CD4-positive, alpha-beta memory T cell (primary cell): Measurements from ENCODE around the gene ARRDC3. TPM values are rescaled to one million over a fixed set of nuclear protein-coding genes. Genes with fewer than 3 reads are reported as not detected.
A peak's percentile ranks its signal among the peaks of the same experiment; 100 is the strongest.

ENCODE experiments used
- CTCF ChIA-PET: fragments of 350-600 bp; sonication (Branson Sonifier 250); formaldehyde crosslinking; loops from one replicate; lab custom pipeline; 2021; ENCODE audit warnings: inconsistent platforms; ENCODE audit not compliant: partially characterized antibody; lab: Charles Lee
- POLR2A ChIA-PET: fragments of 350-600 bp; sonication (Branson Sonifier 250); formaldehyde crosslinking; loops from one replicate; lab custom pipeline; 2021; ENCODE audit not compliant: partially characterized antibody; lab: Charles Lee
- DNase-seq, 5 donors: peaks; one replicate each; pipeline versions ENCODE4 v3.0.0 to v3.0.0-alpha.2; 2020 to 2022; ENCODE audit warnings: mixed read lengths in 1 of 5
- H3K27ac ChIP-seq: one replicate; pipeline ENCODE4 v1.7.0; 2013; ENCODE audit warnings: low read depth, low read length
- H3K27me3 ChIP-seq: 2 replicates; pipeline ENCODE4 v1.7.0; 2013; ENCODE audit warnings: mild to moderate bottlenecking, low read length, moderate library complexity; ENCODE audit not compliant: insufficient read depth
- H3K36me3 ChIP-seq: 2 replicates; pipeline ENCODE4 v1.7.0; 2013; ENCODE audit warnings: mild to moderate bottlenecking, low read length, moderate library complexity; ENCODE audit not compliant: insufficient read depth
- H3K4me1 ChIP-seq: 2 replicates; pipeline ENCODE4 v1.7.0; 2013; ENCODE audit warnings: mild to moderate bottlenecking, low read length, moderate library complexity; ENCODE audit not compliant: insufficient read depth
- H3K4me3 ChIP-seq, 2 donors: one replicate each; pipeline ENCODE4 v1.7.0; 2013; ENCODE audit warnings: low read length in 2 of 2, mild to moderate bottlenecking in 1 of 2
- H3K9me3 ChIP-seq, 2 donors: one replicate each; pipeline ENCODE4 v1.7.0; 2013; ENCODE audit warnings: low read length in 2 of 2, control low read depth in 1 of 2; ENCODE audit not compliant: control insufficient read depth in 1 of 2
- H3K27ac Mint-ChIP-seq, 7 donors: one replicate each; pipeline ENCODE4 v1.8.0; 2020 to 2021; ENCODE audit warnings: mixed read lengths in 7 of 7, mild to moderate bottlenecking in 6 of 7, inconsistent platforms in 3 of 7, moderate library complexity in 3 of 7
- H3K27me3 Mint-ChIP-seq, 2 donors: one replicate each; pipeline ENCODE4 v1.8.0; 2020 to 2021; ENCODE audit warnings: mixed read lengths in 2 of 2
- H3K36me3 Mint-ChIP-seq, 2 donors: one replicate each; pipeline ENCODE4 v1.8.0; 2020 to 2021; ENCODE audit warnings: mixed read lengths in 2 of 2, inconsistent platforms in 1 of 2, mild to moderate bottlenecking in 1 of 2
- H3K4me1 Mint-ChIP-seq, 4 donors: one replicate each; pipeline ENCODE4 v1.8.0; 2020 to 2021; ENCODE audit warnings: mixed read lengths in 4 of 4, mild to moderate bottlenecking in 1 of 4
- H3K4me3 Mint-ChIP-seq, 8 donors: one replicate each; pipeline ENCODE4 v1.8.0; 2020 to 2021; ENCODE audit warnings: mixed read lengths in 8 of 8, mild to moderate bottlenecking in 7 of 8, moderate library complexity in 6 of 8, inconsistent platforms in 3 of 8
- H3K9me3 Mint-ChIP-seq, 8 donors: one replicate each; pipeline ENCODE4 v1.8.0; 2020 to 2021; ENCODE audit warnings: mixed read lengths in 8 of 8, mild to moderate bottlenecking in 5 of 8, inconsistent platforms in 3 of 8, moderate library complexity in 1 of 8
- intact Hi-C: fragments of 100-400 bp; cut with micrococcal nuclease; formaldehyde crosslinking; loops from one replicate; pipeline ENCODE4 v1.15.1; 2023
- polyA plus RNA-seq, 2 donors: library from polyadenylated mRNA; unstranded; fragments of 300-500 nt; fragmentation: Illumina TruSeq; gene quantifications; one replicate each; pipeline ENCODE4 v1.2.3, GENCODE V29; 2021
- total RNA-seq, 2 experiments: library from RNA; stranded (reverse); gene quantifications; one replicate each; pipeline ENCODE4 v1.2.3, GENCODE V29; 2021

Gene ARRDC3
- total and polyA plus RNA-seq, 4 experiments from 2014 or later, result 46.7 to 130 (median 95.0) TPM

DNA sequence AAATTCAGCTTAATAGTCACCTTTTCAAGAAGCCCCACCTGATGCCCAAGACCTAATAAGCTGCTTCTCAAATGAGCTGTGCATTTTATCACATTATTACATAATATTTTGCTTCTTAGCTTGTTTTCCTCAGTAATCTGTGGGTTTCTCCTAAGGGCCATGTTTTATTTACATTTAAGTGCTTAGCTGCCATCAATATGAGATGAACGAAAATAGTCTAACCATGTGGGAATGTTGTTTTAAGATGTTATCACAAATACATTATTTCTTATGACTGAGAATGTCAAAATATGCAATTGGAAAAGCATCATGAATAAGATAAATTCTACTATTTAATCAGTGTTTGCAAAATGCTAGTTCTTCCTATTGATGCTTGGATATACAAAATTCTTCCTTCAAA is 10.1 kb downstream of the ARRDC3 start:
- intact Hi-C loops, result no loop called here

DNA sequence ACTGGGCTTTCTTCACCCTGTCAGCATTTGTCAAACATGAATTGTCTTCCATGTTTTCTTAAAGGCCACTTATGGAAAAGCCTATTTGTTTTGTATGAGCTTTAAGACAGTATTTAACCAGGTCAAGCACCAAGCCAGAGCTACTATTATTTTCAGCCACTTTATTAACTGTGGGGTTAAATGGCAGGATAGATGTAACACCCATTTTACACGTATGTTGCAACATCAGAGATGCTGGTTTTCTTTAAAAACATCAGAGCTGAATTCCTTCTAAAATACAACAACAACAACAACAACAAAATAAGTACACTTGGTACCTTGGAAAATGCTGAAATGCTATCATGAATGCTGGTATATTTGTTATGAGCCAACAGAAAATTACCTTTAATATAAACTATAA is 13.6 kb downstream of the ARRDC3 start:
- Histone ChIP-seq H3K4me1 (no peaks in the 10 kb centered on the region), H3K9me3 (no peaks in the 10 kb centered on the region), H3K27ac (no peak overlapping the region), H3K27me3 (no peaks in the 10 kb centered on the region), H3K36me3 (peaks cover 54% of the 10 kb centered on the region), H3K4me3 (no peak overlapping the region)
- Mint-ChIP-seq H3K4me1 (peaks cover 10 to 34% (median 17%) of the 10 kb centered on the region in 4 donors), H3K4me3 (no peak overlapping the region), H3K36me3 (peaks cover 44 to 64% of the 10 kb centered on the region in 2 donors), H3K27ac (peak overlapping the region in 1 of 7 donors; percentile 22), H3K27me3 (no peaks in the 10 kb centered on the region), H3K9me3 (no peaks in the 10 kb centered on the region)
- intact Hi-C loops, result no loop called here
- POLR2A ChIA-PET, result interaction anchor here (1.2 to 7.5 kb wide), 3 partner anchors 9 to 14 kb away, joined by 5 to 94 read pairs (median 47); partner anchors contain the start of gene ARRDC3
- DNase-seq, result no peak
- CTCF ChIA-PET, result interaction anchor here (1.1 to 2.3 kb wide), 3 partner anchors 15 to 143 kb away, joined by 3 to 11 read pairs (median 8); no protein-coding TSS in a partner anchor

More for the DNA sequence above, 10.1 kb downstream of the ARRDC3 start:
- POLR2A ChIA-PET, result interaction anchor here (0.9 to 7.5 kb wide), 3 partner anchors 10 to 11 kb away, joined by 3 to 94 read pairs (median 4); partner anchors contain the start of gene ARRDC3
- Mint-ChIP-seq H3K4me3 (no peak overlapping the region), H3K36me3 (peaks cover 64 to 79% of the 10 kb centered on the region in 2 donors), H3K9me3 (no peaks in the 10 kb centered on the region), H3K4me1 (peaks cover 17 to 51% (median 30%) of the 10 kb centered on the region in 4 donors), H3K27ac (peak overlapping the region in 5 of 7 donors; percentile 10 to 79 (median 59)), H3K27me3 (no peaks in the 10 kb centered on the region)
- Histone ChIP-seq H3K4me1 (peaks cover 30% of the 10 kb centered on the region), H3K36me3 (peaks cover 86% of the 10 kb centered on the region), H3K27ac (no peak overlapping the region), H3K9me3 (no peaks in the 10 kb centered on the region), H3K27me3 (no peaks in the 10 kb centered on the region), H3K4me3 (no peak overlapping the region)
- CTCF ChIA-PET, result interaction anchor here (0.9 to 1.2 kb wide), 2 partner anchors 14 to 147 kb away, joined by 3 to 5 read pairs; no protein-coding TSS in a partner anchor
- DNase-seq, result no peak

DNA sequence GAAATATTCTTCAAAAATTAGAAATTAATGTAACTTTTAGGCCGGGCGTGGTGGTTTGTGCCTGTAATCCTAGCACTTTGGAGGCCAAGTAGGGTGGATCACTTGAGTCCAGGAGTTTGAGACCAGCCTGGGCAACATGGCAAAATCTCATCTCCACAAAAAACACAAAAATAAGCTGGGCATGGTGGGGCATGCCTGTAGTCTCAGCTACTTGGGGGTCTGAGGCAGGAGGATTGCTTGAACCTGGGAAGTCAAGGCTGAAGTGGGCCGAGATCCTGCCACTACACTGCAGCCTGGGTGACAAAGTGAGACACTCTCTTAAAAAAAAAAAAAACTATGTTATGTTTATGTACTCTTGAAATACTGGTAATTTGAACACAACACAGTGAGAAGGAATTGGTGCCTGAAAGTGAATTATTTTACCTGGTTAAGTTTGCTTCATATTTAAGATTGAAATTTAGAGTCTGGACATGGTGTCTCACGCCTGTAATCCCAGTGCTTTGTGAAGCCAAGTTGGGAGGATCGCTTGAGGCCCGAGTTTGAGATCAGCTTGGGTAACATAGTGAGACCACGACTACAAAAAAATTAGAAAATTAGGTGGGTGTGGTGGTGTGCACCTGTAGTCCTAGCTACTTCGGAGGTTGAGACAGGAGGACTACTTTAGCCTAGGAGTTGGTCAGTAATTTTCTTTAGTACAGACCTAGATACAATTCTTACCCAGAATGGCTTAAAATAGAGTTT is 15.0 kb downstream of the ARRDC3 start:
- Mint-ChIP-seq H3K27ac (peak overlapping the region in 1 of 7 donors; percentile 46), H3K4me3 (no peak overlapping the region), H3K4me1 (peaks cover 8 to 27% (median 12%) of the 10 kb centered on the region in 4 donors), H3K9me3 (no peaks in the 10 kb centered on the region), H3K36me3 (peaks cover 34 to 51% of the 10 kb centered on the region in 2 donors), H3K27me3 (no peaks in the 10 kb centered on the region)
- ChIA-PET CTCF (no interaction called here), POLR2A (interaction anchor here (0.8 to 7.1 kb wide), 6 partner anchors 10 to 58 kb away, joined by 3 to 47 read pairs (median 4); partner anchors contain the start of gene ARRDC3)
- no peaks in the 10 kb centered on the region for H3K27me3 ChIP-seq
- DNase-seq, result no peak
- intact Hi-C loops, result no loop called here
- H3K4me3 ChIP-seq, result no peak overlapping the region
- H3K36me3 ChIP-seq, result peaks cover 42% of the 10 kb centered on the region
- H3K4me1 ChIP-seq, result no peaks in the 10 kb centered on the region
- no peak overlapping the region for H3K27ac ChIP-seq
- H3K9me3 ChIP-seq, result no peaks in the 10 kb centered on the region

DNA sequence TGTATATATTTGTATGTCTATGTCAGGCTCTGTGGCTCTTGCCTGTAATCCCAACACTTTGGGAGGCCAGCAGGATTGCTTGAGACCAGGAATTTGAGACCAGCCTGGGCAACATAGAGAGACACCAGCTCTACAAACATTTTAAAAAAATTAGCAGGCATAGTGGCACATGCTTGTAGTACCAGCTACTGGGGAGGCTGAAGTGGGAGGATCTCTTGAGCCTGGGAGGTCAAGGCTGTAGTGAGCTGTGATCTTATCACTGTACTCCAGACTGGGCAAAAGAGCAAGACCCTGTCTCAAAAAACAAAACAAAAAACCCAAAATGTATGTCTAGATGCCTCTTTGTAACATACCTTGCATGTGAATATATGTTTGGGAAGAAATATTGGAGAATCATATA is 15.8 kb downstream of the ARRDC3 start:
- H3K4me1 ChIP-seq, result no peaks in the 10 kb centered on the region
- peaks cover 36% of the 10 kb centered on the region for H3K36me3 ChIP-seq
- intact Hi-C loops, result no loop called here
- Mint-ChIP-seq H3K9me3 (peaks cover 0 to 1% (median 0%) of the 10 kb centered on the region in 8 donors), H3K27ac (peak overlapping the region in 2 of 7 donors; percentile 30 to 35), H3K27me3 (no peaks in the 10 kb centered on the region), H3K4me1 (peaks cover 5 to 22% (median 11%) of the 10 kb centered on the region in 4 donors), H3K4me3 (no peak overlapping the region), H3K36me3 (peaks cover 29 to 45% of the 10 kb centered on the region in 2 donors)
- POLR2A ChIA-PET, result interaction anchor here (0.8 to 7.1 kb wide), 7 partner anchors 11 to 87 kb away, joined by 3 to 47 read pairs (median 4); partner anchors contain the start of gene ARRDC3
- no peak for DNase-seq
- CTCF ChIA-PET, result interaction anchor here (1.0 to 1.3 kb wide), 3 partner anchors 19 to 142 kb away, joined by 3 to 5 read pairs (median 3); no protein-coding TSS in a partner anchor
- H3K27me3 ChIP-seq, result no peaks in the 10 kb centered on the region
- H3K9me3 ChIP-seq, result no peaks in the 10 kb centered on the region
- H3K4me3 ChIP-seq, result no peak overlapping the region
- H3K27ac ChIP-seq, result no peak overlapping the region

DNA sequence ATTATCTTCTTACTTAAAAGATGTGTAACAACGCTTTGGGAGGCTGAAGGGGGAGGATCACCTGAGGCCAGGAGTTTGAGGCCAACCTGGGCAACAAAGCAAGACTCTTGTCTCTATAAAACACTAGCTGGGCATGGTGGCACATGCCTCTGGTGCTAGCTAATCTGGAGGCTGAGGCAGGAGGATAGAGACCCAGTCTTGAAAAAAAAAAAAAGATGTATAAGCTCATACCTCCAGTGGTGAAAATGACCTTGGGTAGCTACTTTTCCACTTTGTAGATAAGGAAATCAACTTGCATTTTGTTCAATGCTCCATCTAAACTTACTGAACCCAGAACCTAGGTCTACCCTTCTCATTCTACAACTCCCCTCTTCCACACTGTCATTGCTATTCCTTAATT is 16.6 kb downstream of the ARRDC3 start:
- Histone ChIP-seq H3K36me3 (peaks cover 29% of the 10 kb centered on the region), H3K27me3 (no peaks in the 10 kb centered on the region), H3K4me1 (no peaks in the 10 kb centered on the region), H3K9me3 (no peaks in the 10 kb centered on the region), H3K4me3 (no peak overlapping the region), H3K27ac (no peak overlapping the region)
- no peak for DNase-seq
- peaks cover 0 to 4% (median 4%) of the 10 kb centered on the region in 8 donors for H3K9me3 Mint-ChIP-seq
- H3K4me3 Mint-ChIP-seq, result no peak overlapping the region
- ChIA-PET POLR2A (interaction anchor here (0.8 to 7.1 kb wide), 7 partner anchors 8 to 86 kb away, joined by 3 to 47 read pairs (median 3); partner anchors contain the start of gene ARRDC3), CTCF (interaction anchor here (0.7 to 1.3 kb wide), 5 partner anchors 20 to 141 kb away, joined by 3 to 5 read pairs (median 3); no protein-coding TSS in a partner anchor)
- no peaks in the 10 kb centered on the region for H3K27me3 Mint-ChIP-seq
- H3K4me1 Mint-ChIP-seq, result peaks cover 9 to 22% (median 14%) of the 10 kb centered on the region in 4 donors
- no peak overlapping the region for H3K27ac Mint-ChIP-seq
- intact Hi-C loops, result no loop called here
- H3K36me3 Mint-ChIP-seq, result peaks cover 24 to 38% of the 10 kb centered on the region in 2 donors

DNA sequence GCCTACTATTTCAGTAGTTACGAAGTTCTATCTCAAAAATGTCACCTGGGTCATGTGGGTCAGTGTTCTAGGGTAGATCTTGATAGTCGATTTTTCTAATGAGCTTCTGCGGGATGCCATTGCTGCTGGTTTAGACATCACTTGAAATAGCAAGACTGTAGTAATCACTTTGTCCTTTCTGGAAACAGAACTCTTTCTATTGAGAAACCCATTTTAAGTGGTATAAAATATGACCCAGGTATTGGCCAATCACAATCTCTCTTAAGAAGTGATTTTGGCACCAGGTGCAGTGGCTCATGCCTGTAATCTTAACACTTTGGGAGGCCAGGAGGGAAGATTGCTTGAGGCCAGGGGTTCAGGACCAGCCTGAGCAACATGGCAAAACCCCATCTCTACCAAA is 17.6 kb downstream of the ARRDC3 start:
- Histone ChIP-seq H3K27ac (no peak overlapping the region), H3K9me3 (peaks cover 0 to 6% of the 10 kb centered on the region in 2 donors), H3K4me3 (no peak overlapping the region), H3K4me1 (no peaks in the 10 kb centered on the region), H3K36me3 (peaks cover 18% of the 10 kb centered on the region), H3K27me3 (no peaks in the 10 kb centered on the region)
- Mint-ChIP-seq H3K4me3 (no peak overlapping the region), H3K4me1 (peaks cover 11 to 21% (median 16%) of the 10 kb centered on the region in 4 donors), H3K9me3 (peaks cover 0 to 14% (median 13%) of the 10 kb centered on the region in 8 donors), H3K27me3 (no peaks in the 10 kb centered on the region), H3K36me3 (peaks cover 20 to 30% of the 10 kb centered on the region in 2 donors), H3K27ac (no peak overlapping the region)
- no peak for DNase-seq
- ChIA-PET POLR2A (interaction anchor here (0.6 to 7.1 kb wide), 5 partner anchors 9 to 143 kb away, joined by 3 to 47 read pairs (median 4); partner anchors contain the start of gene ARRDC3), CTCF (no interaction called here)
- intact Hi-C loops, result no loop called here
